ENCODE measurements around the gene MS4A18.

The MS4A18 gene

GRCh38 chr11:60785806-60786361 is 61.4 kb downstream of the MS4A18 start:
- DNase-seq (ENCODE audit: low spot score), result no peak
- in situ Hi-C loops (cut with MboI; ENCODE audit: low pct_unique_long_range_greater_than_20kb, low sequenced_read_pairs, unreplicated experiment), result loop anchor here (10.0 kb wide), 1 partner anchor 69 kb away; the partner anchor contains the start of gene PTGDR2
- no peak for TF ChIP-seq CTCF (IDR thresholded peaks at IDR 0.05; ENCODE audit: extremely low read depth, insufficient read depth, missing control alignments)

- no peak for DNase-seq (ENCODE audit: low spot score)
- in situ Hi-C loops (cut with MboI; ENCODE audit: low pct_unique_long_range_greater_than_20kb, low sequenced_read_pairs, unreplicated experiment), result loop anchor here (10.0 kb wide), 1 partner anchor 68 kb away; the partner anchor contains the start of gene PTGDR2
- no peak for TF ChIP-seq CTCF (IDR thresholded peaks at IDR 0.05; ENCODE audit: extremely low read depth, insufficient read depth, missing control alignments)
Measured at GRCh38 chr11:60786811-60787567, 62.5 kb downstream of the MS4A18 start.

GRCh38 chr11:60788401-60789125 is 64.0 kb downstream of the MS4A18 start:
- in situ Hi-C loops (cut with MboI; ENCODE audit: low pct_unique_long_range_greater_than_20kb, low sequenced_read_pairs, unreplicated experiment), result loop anchor here (10.0 kb wide), 1 partner anchor 66 kb away; the partner anchor contains the start of gene PTGDR2
- no peak for DNase-seq (ENCODE audit: low spot score)

GRCh38 chr11:60790726-60791125 is 66.2 kb downstream of the MS4A18 start:
- no peak for TF ChIP-seq CTCF (IDR thresholded peaks at IDR 0.05; ENCODE audit: extremely low read depth, insufficient read depth, missing control alignments)
- no peak for DNase-seq (ENCODE audit: low spot score)
- in situ Hi-C loops (cut with MboI; ENCODE audit: low pct_unique_long_range_greater_than_20kb, low sequenced_read_pairs, unreplicated experiment), result no loop called here

More at GRCh38 chr11:60788401-60789125, 64.0 kb downstream of the MS4A18 start:
- no peak for TF ChIP-seq CTCF (IDR thresholded peaks at IDR 0.05; ENCODE audit: extremely low read depth, insufficient read depth, missing control alignments)

GRCh38 chr11:60791153-60791933 is 66.8 kb downstream of the MS4A18 start:
- in situ Hi-C loops (cut with MboI; ENCODE audit: low pct_unique_long_range_greater_than_20kb, low sequenced_read_pairs, unreplicated experiment), result no loop called here

More at GRCh38 chr11:60791153-60791933, 66.8 kb downstream of the MS4A18 start:
- no peak for DNase-seq (ENCODE audit: low spot score)
- no peak for TF ChIP-seq CTCF (IDR thresholded peaks at IDR 0.05; ENCODE audit: extremely low read depth, insufficient read depth, missing control alignments)

Measured in GM13977 (cell line).